HFF-Myc (cell line): Measurements from ENCODE around the gene CNTN5.

Source experiments
- DNase-seq: peaks from one replicate; pipeline ENCODE4 v3.0.0-alpha.2; 2011; ENCODE audit warnings: low read depth; ENCODE audit errors: extremely low read depth
- H3K4me3 ChIP-seq: replicated peaks from 2 replicates; pipeline ENCODE4 v1.5.1; 2011; ENCODE audit warnings: low read depth, mild to moderate bottlenecking, control low read depth, low read length
- CTCF ChIP-seq: IDR thresholded peaks from 2 replicates; pipeline ENCODE4 v1.5.1; 2012; ENCODE audit warnings: mild to moderate bottlenecking, low read depth, low read length, control low read depth; ENCODE audit errors: missing control alignments

CNTN5 gene

GRCh38 chr11:99571094-99571493 is 550.3 kb downstream of the CNTN5 start:
- no peak for DNase-seq
- no peak overlapping the region for H3K4me3 ChIP-seq
- no peak for TF ChIP-seq CTCF

- TF ChIP-seq CTCF, result no peak
- DNase-seq, result no peak
- H3K4me3 ChIP-seq, result no peak overlapping the region
Observed at GRCh38 chr11:99584830-99585229, 564.1 kb downstream of the CNTN5 start.

GRCh38 chr11:99585606-99586005 is 564.9 kb downstream of the CNTN5 start:
- no peak for DNase-seq
- no peak overlapping the region for H3K4me3 ChIP-seq
- TF ChIP-seq CTCF, result no peak

GRCh38 chr11:99589771-99590170 is 569.0 kb downstream of the CNTN5 start:
- DNase-seq, result no peak
- H3K4me3 ChIP-seq, result no peak overlapping the region
- no peak for TF ChIP-seq CTCF

GRCh38 chr11:99592266-99592665 is 571.5 kb downstream of the CNTN5 start:
- TF ChIP-seq CTCF, result no peak
- DNase-seq, result no peak
- no peak overlapping the region for H3K4me3 ChIP-seq

GRCh38 chr11:99593197-99593596 is 572.4 kb downstream of the CNTN5 start:
- no peak for TF ChIP-seq CTCF

GRCh38 chr11:99601179-99601578 is 580.4 kb downstream of the CNTN5 start:
- no peak for TF ChIP-seq CTCF
- no peak overlapping the region for H3K4me3 ChIP-seq
- no peak for DNase-seq

More at GRCh38 chr11:99593197-99593596, 572.4 kb downstream of the CNTN5 start:
- no peak overlapping the region for H3K4me3 ChIP-seq
- DNase-seq, result no peak
